HEK293 (cell line): ENCODE data around the gene SLIT2.

Experiments
- CTCF ChIA-PET: fragments of 350-600 bp; formaldehyde crosslinking; extraction: SDS; loops from one replicate; lab custom pipeline; 2021; ENCODE audit warnings: antibody characterized with exemption; lab: Yijun Ruan, JAX
- POLR2A ChIA-PET: fragments of 300-600 bp; formaldehyde crosslinking; extraction: SDS; loops from one replicate; lab custom pipeline; 2020; ENCODE audit warnings: antibody characterized with exemption, inconsistent platforms; lab: Yijun Ruan, JAX
- H3K27ac ChIP-seq: fragments of 200-500 bp; sonication (Bioruptor generic); 2 replicates; pipeline ENCODE4 v1.5.1; 2014; ENCODE audit warnings: low read depth, low read length, control low read depth, inconsistent platforms; ENCODE audit errors: extremely low read depth
- H3K36me3 ChIP-seq, 2 experiments: fragments of 200-500 bp in 1 of 2; sonication (Bioruptor generic) in 1 of 2; 1 replicate in 1 of 2; 2 replicates in 1 of 2; pipeline ENCODE4 v1.5.1; 2014 to 2017; ENCODE audit warnings: inconsistent platforms in 2 of 2, low read length in 2 of 2; ENCODE audit not compliant: control insufficient read depth in 2 of 2, insufficient read depth in 1 of 2
- H3K4me1 ChIP-seq: fragments of 200-500 bp; sonication (Bioruptor generic); 2 replicates; pipeline ENCODE4 v1.5.1; 2014; ENCODE audit warnings: mild to moderate bottlenecking, low read length, inconsistent platforms; ENCODE audit not compliant: control insufficient read depth, insufficient read depth
- H3K4me3 ChIP-seq: 2 replicates; pipeline ENCODE4 v1.5.1; 2011; ENCODE audit warnings: low read depth, mild to moderate bottlenecking, control low read depth, low read length, moderate library complexity
- H3K9me3 ChIP-seq: fragments of 200-500 bp; sonication (Bioruptor generic); 2 replicates; pipeline ENCODE4 v1.5.1; 2014; ENCODE audit warnings: low read depth, low read length, inconsistent platforms; ENCODE audit not compliant: control insufficient read depth, insufficient read depth
- BCL11A ChIP-seq: fragments of 450-650 bp; formaldehyde crosslinking; IDR thresholded peaks from 2 replicates; pipeline ENCODE4 v1.5.1; 2016; ENCODE audit warnings: low read depth, missing biosample characterization, missing genetic modification characterization
- GLIS2 ChIP-seq: fragments of 450-650 bp; formaldehyde crosslinking; IDR thresholded peaks from 2 replicates; pipeline ENCODE4 v1.5.1; 2016; ENCODE audit warnings: missing biosample characterization, missing genetic modification characterization
- KLF8 ChIP-seq: fragments of 450-650 bp; formaldehyde crosslinking; IDR thresholded peaks from 2 replicates; pipeline ENCODE4 v1.5.1; 2016; ENCODE audit warnings: missing biosample characterization, missing genetic modification characterization
- MZF1 ChIP-seq: fragments of 450-650 bp; formaldehyde crosslinking; IDR thresholded peaks from 2 replicates; pipeline ENCODE4 v1.5.1; 2017; ENCODE audit warnings: missing biosample characterization, missing genetic modification characterization, borderline replicate concordance
- PRDM10 ChIP-seq: fragments of 450-650 bp; formaldehyde crosslinking; IDR thresholded peaks from 2 replicates; pipeline ENCODE4 v1.5.1; 2016; ENCODE audit warnings: missing biosample characterization, missing genetic modification characterization
- PRDM6 ChIP-seq: fragments of 450-650 bp; formaldehyde crosslinking; IDR thresholded peaks from 2 replicates; pipeline ENCODE4 v1.5.1; 2017; ENCODE audit warnings: missing biosample characterization, missing genetic modification characterization
- WT1 ChIP-seq: fragments of 450-650 bp; formaldehyde crosslinking; IDR thresholded peaks from 2 replicates; pipeline ENCODE4 v1.5.1; 2016; ENCODE audit warnings: missing biosample characterization, missing genetic modification characterization
- ZBTB17 ChIP-seq: fragments of 450-650 bp; formaldehyde crosslinking; IDR thresholded peaks from 2 replicates; pipeline ENCODE4 v1.5.1; 2016; ENCODE audit warnings: missing biosample characterization, missing genetic modification characterization
- ZNF148 ChIP-seq: fragments of 450-650 bp; formaldehyde crosslinking; IDR thresholded peaks from 2 replicates; pipeline ENCODE4 v1.5.0; 2017; ENCODE audit warnings: missing biosample characterization, missing genetic modification characterization, borderline replicate concordance
- ZNF211 ChIP-seq: fragments of 450-650 bp; formaldehyde crosslinking; IDR thresholded peaks from 2 replicates; pipeline ENCODE4 v1.5.1; 2016; ENCODE audit warnings: low read depth, missing biosample characterization, missing genetic modification characterization
- ZNF302 ChIP-seq: fragments of 450-650 bp; formaldehyde crosslinking; IDR thresholded peaks from 2 replicates; pipeline ENCODE4 v1.5.1; 2016; ENCODE audit warnings: missing biosample characterization, missing genetic modification characterization, low read depth
- ZNF354C ChIP-seq: fragments of 450-650 bp; formaldehyde crosslinking; IDR thresholded peaks from 2 replicates; pipeline ENCODE4 v1.5.1; 2016; ENCODE audit warnings: missing biosample characterization, missing genetic modification characterization, low read depth, borderline replicate concordance
- ZNF555 ChIP-seq: fragments of 450-650 bp; formaldehyde crosslinking; conservative IDR thresholded peaks from 2 replicates; pipeline ENCODE4 v1.5.1; 2017; ENCODE audit warnings: missing biosample characterization, mild to moderate bottlenecking, missing genetic modification characterization, inconsistent platforms
- ZNF621 ChIP-seq: fragments of 450-650 bp; formaldehyde crosslinking; IDR thresholded peaks from 2 replicates; pipeline ENCODE4 v1.5.1; 2017; ENCODE audit warnings: missing biosample characterization, missing genetic modification characterization
- ZNF623 ChIP-seq: fragments of 450-650 bp; formaldehyde crosslinking; IDR thresholded peaks from 2 replicates; pipeline ENCODE4 v1.5.1; 2016; ENCODE audit warnings: missing biosample characterization, missing genetic modification characterization
- ZNF639 ChIP-seq: fragments of 450-650 bp; formaldehyde crosslinking; IDR thresholded peaks from 2 replicates; pipeline ENCODE4 v1.5.1; 2016; ENCODE audit warnings: missing biosample characterization, missing genetic modification characterization
- TF ChIP-seq, protein P1 (sequence below): fragments of 450-650 bp; formaldehyde crosslinking; IDR thresholded peaks from 2 replicates; pipeline ENCODE4 v1.5.1; 2016; ENCODE audit warnings: missing biosample characterization, missing genetic modification characterization, low read depth

The SLIT2 gene

GRCh38 chr4:20288047-20288650 lies 36.4 kb downstream of the SLIT2 start (continued):
- TF ChIP-seq ZNF148 (no peak), ZNF211 (tag by site-specific recombination) (no peak)

GRCh38 chr4:20288846-20289512 lies 37.3 kb downstream of the SLIT2 start:
- CTCF ChIA-PET: no interaction called here
- peak; percentile 41; the same call in 1 of the 2 replicates for TF ChIP-seq PRDM6 (tag by site-specific recombination)
- no peak for TF ChIP-seq ZNF639

GRCh38 chr4:20289782-20290181 lies 38.1 kb downstream of the SLIT2 start:
- ChIA-PET CTCF (no interaction called here), POLR2A (no interaction called here)
- Histone ChIP-seq H3K4me1 (peaks cover 6% of the 10 kb centered on the region; the same call in 1 of the 2 replicates), H3K9me3 (no peaks in the 10 kb centered on the region), H3K27ac (no peak overlapping the region), H3K4me3 (no peak overlapping the region), H3K36me3 (peaks cover 0 to 27% of the 10 kb centered on the region in 2 experiments; a peak in 1 of 3 replicates)
- TF ChIP-seq, protein P1, sequence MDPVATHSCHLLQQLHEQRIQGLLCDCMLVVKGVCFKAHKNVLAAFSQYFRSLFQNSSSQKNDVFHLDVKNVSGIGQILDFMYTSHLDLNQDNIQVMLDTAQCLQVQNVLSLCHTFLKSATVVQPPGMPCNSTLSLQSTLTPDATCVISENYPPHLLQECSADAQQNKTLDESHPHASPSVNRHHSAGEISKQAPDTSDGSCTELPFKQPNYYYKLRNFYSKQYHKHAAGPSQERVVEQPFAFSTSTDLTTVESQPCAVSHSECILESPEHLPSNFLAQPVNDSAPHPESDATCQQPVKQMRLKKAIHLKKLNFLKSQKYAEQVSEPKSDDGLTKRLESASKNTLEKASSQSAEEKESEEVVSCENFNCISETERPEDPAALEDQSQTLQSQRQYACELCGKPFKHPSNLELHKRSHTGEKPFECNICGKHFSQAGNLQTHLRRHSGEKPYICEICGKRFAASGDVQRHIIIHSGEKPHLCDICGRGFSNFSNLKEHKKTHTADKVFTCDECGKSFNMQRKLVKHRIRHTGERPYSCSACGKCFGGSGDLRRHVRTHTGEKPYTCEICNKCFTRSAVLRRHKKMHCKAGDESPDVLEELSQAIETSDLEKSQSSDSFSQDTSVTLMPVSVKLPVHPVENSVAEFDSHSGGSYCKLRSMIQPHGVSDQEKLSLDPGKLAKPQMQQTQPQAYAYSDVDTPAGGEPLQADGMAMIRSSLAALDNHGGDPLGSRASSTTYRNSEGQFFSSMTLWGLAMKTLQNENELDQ (tag by site-specific recombination): no peak
- TF ChIP-seq ZNF555 (no peak), ZNF211 (tag by site-specific recombination) (no peak), ZBTB17 (tag by site-specific recombination) (peak; percentile 71), ZNF354C (tag by site-specific recombination) (no peak), PRDM10 (tag by site-specific recombination) (no peak), BCL11A (no peak), ZNF623 (tag by site-specific recombination) (peak; percentile 86), KLF8 (no peak), MZF1 (tag by site-specific recombination) (peak; percentile 53; the same call in 1 of the 2 replicates), GLIS2 (tag by site-specific recombination) (no peak), ZNF302 (tag by site-specific recombination) (no peak), ZNF621 (tag by site-specific recombination) (no peak), WT1 (tag by site-specific recombination) (no peak)

More at GRCh38 chr4:20288846-20289512, 37.3 kb downstream of the SLIT2 start:
- Histone ChIP-seq H3K27ac (no peak overlapping the region), H3K4me3 (no peak overlapping the region), H3K4me1 (0 out of 2 replicates have a peak, but pooled peaks cover 3% of the 10 kb centered on the region), H3K9me3 (no peaks in the 10 kb centered on the region), H3K36me3 (peaks cover 0 to 34% of the 10 kb centered on the region in 2 experiments; a peak in 1 of 3 replicates)
- POLR2A ChIA-PET: no interaction called here
